ENCODE measurements around the gene TUSC2. TPM values are rescaled to one million over a fixed set of nuclear protein-coding genes. Genes with fewer than 3 reads are reported as not detected.

Gene TUSC2
- total and polyA plus RNA-seq, 2 donors (not counting 1 experiment from before 2014, with no cell fraction given), result 28.2 to 29.3 TPM

DNA sequence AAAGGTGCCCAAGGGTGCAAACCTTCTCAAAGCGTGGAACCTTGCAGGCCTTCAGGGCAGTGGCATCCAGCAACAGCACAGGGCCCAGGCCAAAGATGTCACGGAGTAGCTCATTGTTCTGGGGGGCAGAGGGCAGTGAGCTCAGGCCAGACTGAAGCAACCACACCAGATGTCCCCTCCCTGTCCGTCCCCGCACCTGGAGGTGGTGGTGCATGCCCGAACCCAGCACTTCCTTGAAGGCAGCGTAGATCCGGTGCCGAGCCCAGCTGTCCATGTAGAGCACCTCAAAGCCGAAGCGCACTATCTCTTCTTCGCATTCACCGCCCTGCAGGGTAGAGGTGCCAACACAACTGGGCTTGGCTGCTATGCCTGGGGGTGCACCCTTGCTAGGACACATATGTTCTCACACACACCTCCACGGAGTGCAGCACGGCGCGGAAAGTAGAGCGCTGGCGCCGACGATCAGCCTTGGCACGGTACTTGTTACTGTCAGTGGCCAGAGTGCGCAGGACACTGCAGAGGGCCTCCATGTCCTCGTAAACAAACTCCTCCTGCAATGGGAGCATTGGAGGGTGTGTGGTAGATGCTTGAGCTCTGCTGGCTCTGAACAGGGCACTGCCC is 39.5 kb downstream of the TUSC2 start:
- POLR2A ChIA-PET, result no interaction called here
- Histone ChIP-seq H3K9ac (ENCODE audit: low read length) (no peak overlapping the region), H3K79me2 (ENCODE audit: control insufficient read depth, insufficient read depth, low read length) (peaks cover 18% of the 10 kb centered on the region), H3K4me1 (ENCODE audit: control insufficient read depth in 2 of 2, insufficient read depth in 2 of 2, low read length in 2 of 2) (peaks cover 11 to 17% of the 10 kb centered on the region in 2 donors), H4K20me1 (ENCODE audit: control insufficient read depth, insufficient read depth, low read length, poor library complexity, severe bottlenecking) (no peaks in the 10 kb centered on the region), H3K4me3 (ENCODE audit: control extremely low read depth in 1 of 5, extremely low read depth in 1 of 5, insufficient read depth in 1 of 5, low read depth in 2 of 5, low read length in 4 of 5) (no peak overlapping the region), H3K27ac (ENCODE audit: low read length in 2 of 2) (no peak overlapping the region), H3K9me3 (ENCODE audit: control extremely low read depth in 1 of 3, control insufficient read depth in 2 of 3, insufficient read depth in 1 of 3, low read length in 2 of 3) (no peaks in the 10 kb centered on the region), H2AFZ (ENCODE audit: insufficient read depth, low read depth, low read length, poor library complexity, severe bottlenecking) (no peak overlapping the region), H3K36me3 (replicated peaks in 1 of 2; ENCODE audit: control extremely low read depth in 1 of 2, control insufficient read depth in 1 of 2, extremely low read depth in 1 of 2, insufficient read depth in 2 of 2, low read length in 1 of 2) (peaks cover 0 to 29% of the 10 kb centered on the region in 2 experiments), H3K4me2 (replicated peaks; ENCODE audit: low read depth, low read length, poor library complexity, severe bottlenecking) (no peak overlapping the region), H3K27me3 (replicated peaks in 1 of 4; ENCODE audit: control extremely low read depth in 1 of 4, control insufficient read depth in 3 of 4, insufficient read depth in 4 of 4, low read length in 3 of 4) (no peaks in the 10 kb centered on the region)
- CTCF ChIA-PET, result interaction anchor here (1.0 to 1.7 kb wide), 4 partner anchors 9 to 28 kb away, joined by 3 to 5 read pairs (median 4); partner anchors contain the start of genes HYAL3, LSMEM2 and NAA80
- peaks cover 14% of the 10 kb centered on the region for H3K4me1 Mint-ChIP-seq
- no peak overlapping the region for H3K27ac Mint-ChIP-seq
- DNase-seq (no peak), ATAC-seq (ENCODE audit: low read depth) (no peak)
- intact Hi-C loops (cut with micrococcal nuclease), result no loop called here
- H3K27me3 Mint-ChIP-seq, result no peaks in the 10 kb centered on the region
- H3K9me3 Mint-ChIP-seq (ENCODE audit: insufficient read depth), result no peaks in the 10 kb centered on the region
- no peak for TF ChIP-seq EZH2 (IDR thresholded peaks at IDR 0.05; ENCODE audit: borderline replicate concordance, insufficient read depth, low read depth, low read length, poor library complexity, severe bottlenecking)
- TF ChIP-seq CTCF (IDR thresholded peaks at IDR 0.05), result no peak
- 98% methylated on average over 23 of the region's 23 CpGs for WGBS (ENCODE audit: insufficient coverage)
- no peak overlapping the region for H3K4me3 Mint-ChIP-seq

- no peak overlapping the region for H3K4me3 Mint-ChIP-seq
- CTCF ChIA-PET, result interaction anchor here (1.0 to 1.7 kb wide), 3 partner anchors 8 to 27 kb away, joined by 3 to 4 read pairs (median 4); partner anchors contain the start of gene LSMEM2
- peaks cover 7% of the 10 kb centered on the region for H3K4me1 Mint-ChIP-seq
- H3K27me3 ChIP-seq (replicated peaks in 1 of 4; ENCODE audit: control extremely low read depth in 1 of 4, control insufficient read depth in 3 of 4, insufficient read depth in 4 of 4, low read length in 3 of 4), result no peaks in the 10 kb centered on the region
- no peaks in the 10 kb centered on the region for H3K27me3 Mint-ChIP-seq
- H3K9me3 Mint-ChIP-seq (ENCODE audit: insufficient read depth), result no peaks in the 10 kb centered on the region
- WGBS (ENCODE audit: insufficient coverage), result 100% methylated on average over 1 of the region's 1 CpG
- ATAC-seq (ENCODE audit: low read depth), result no peak
- POLR2A ChIA-PET, result no interaction called here
- no peak overlapping the region for H3K27ac ChIP-seq (ENCODE audit: low read length in 2 of 2)
- H3K79me2 ChIP-seq (ENCODE audit: control insufficient read depth, insufficient read depth, low read length), result peaks cover 18% of the 10 kb centered on the region
- intact Hi-C loops (cut with micrococcal nuclease), result no loop called here
- H3K27ac Mint-ChIP-seq, result no peak overlapping the region
- peaks cover 0 to 29% of the 10 kb centered on the region in 2 experiments for H3K36me3 ChIP-seq (replicated peaks in 1 of 2; ENCODE audit: control extremely low read depth in 1 of 2, control insufficient read depth in 1 of 2, extremely low read depth in 1 of 2, insufficient read depth in 2 of 2, low read length in 1 of 2)
- no peak overlapping the region for H2AFZ ChIP-seq (ENCODE audit: insufficient read depth, low read depth, low read length, poor library complexity, severe bottlenecking)
- no peak overlapping the region for H3K4me3 ChIP-seq (ENCODE audit: control extremely low read depth in 1 of 5, extremely low read depth in 1 of 5, insufficient read depth in 1 of 5, low read depth in 2 of 5, low read length in 4 of 5)
- no peaks in the 10 kb centered on the region for H4K20me1 ChIP-seq (ENCODE audit: control insufficient read depth, insufficient read depth, low read length, poor library complexity, severe bottlenecking)
- no peaks in the 10 kb centered on the region for H3K9me3 ChIP-seq (ENCODE audit: control extremely low read depth in 1 of 3, control insufficient read depth in 2 of 3, insufficient read depth in 1 of 3, low read length in 2 of 3)
- peaks cover 7 to 9% of the 10 kb centered on the region in 2 donors for H3K4me1 ChIP-seq (ENCODE audit: control insufficient read depth in 2 of 2, insufficient read depth in 2 of 2, low read length in 2 of 2)
- no peak overlapping the region for H3K9ac ChIP-seq (ENCODE audit: low read length)
- H3K4me2 ChIP-seq (replicated peaks; ENCODE audit: low read depth, low read length, poor library complexity, severe bottlenecking), result no peak overlapping the region
- TF ChIP-seq CTCF (IDR thresholded peaks at IDR 0.05) (no peak), EZH2 (IDR thresholded peaks at IDR 0.05; ENCODE audit: borderline replicate concordance, insufficient read depth, low read depth, low read length, poor library complexity, severe bottlenecking) (no peak)
- DNase-seq, result no peak
Measured at GRCh38 chr3:50287262-50287661, 40.8 kb downstream of the TUSC2 start.
